Measurements from ENCODE around the gene GALNT6.

DNA sequence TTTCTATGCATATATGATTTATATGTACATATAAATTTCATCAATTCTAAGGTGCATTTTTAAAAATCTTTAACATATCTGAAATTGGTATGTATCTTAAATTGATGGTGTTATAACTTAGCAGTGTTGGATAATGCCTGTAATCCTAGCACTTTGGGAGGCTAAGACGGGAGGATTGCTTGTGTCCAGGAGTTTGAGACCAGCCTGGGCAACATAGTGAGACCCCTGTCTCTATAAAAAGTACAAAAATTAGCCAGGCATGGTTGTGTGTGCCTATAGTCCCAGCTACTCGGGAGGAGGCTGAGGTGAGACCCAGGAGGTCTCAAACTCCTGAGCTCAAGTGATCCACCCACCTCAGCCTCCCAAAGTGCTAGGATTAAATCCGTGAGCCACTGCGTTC, 6.5 kb upstream of the GALNT6 start:
- TF ChIP-seq, protein P1, sequence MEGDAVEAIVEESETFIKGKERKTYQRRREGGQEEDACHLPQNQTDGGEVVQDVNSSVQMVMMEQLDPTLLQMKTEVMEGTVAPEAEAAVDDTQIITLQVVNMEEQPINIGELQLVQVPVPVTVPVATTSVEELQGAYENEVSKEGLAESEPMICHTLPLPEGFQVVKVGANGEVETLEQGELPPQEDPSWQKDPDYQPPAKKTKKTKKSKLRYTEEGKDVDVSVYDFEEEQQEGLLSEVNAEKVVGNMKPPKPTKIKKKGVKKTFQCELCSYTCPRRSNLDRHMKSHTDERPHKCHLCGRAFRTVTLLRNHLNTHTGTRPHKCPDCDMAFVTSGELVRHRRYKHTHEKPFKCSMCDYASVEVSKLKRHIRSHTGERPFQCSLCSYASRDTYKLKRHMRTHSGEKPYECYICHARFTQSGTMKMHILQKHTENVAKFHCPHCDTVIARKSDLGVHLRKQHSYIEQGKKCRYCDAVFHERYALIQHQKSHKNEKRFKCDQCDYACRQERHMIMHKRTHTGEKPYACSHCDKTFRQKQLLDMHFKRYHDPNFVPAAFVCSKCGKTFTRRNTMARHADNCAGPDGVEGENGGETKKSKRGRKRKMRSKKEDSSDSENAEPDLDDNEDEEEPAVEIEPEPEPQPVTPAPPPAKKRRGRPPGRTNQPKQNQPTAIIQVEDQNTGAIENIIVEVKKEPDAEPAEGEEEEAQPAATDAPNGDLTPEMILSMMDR (IDR thresholded peaks at IDR 0.05; ENCODE audit: low read depth, low read length), result no peak
- no peak for TF ChIP-seq EZH2phosphoT487 (IDR thresholded peaks at IDR 0.05; ENCODE audit: low read depth)

All from OCI-LY3 (cell line).